Measurements from ENCODE around the gene ATOH8.

DNA sequence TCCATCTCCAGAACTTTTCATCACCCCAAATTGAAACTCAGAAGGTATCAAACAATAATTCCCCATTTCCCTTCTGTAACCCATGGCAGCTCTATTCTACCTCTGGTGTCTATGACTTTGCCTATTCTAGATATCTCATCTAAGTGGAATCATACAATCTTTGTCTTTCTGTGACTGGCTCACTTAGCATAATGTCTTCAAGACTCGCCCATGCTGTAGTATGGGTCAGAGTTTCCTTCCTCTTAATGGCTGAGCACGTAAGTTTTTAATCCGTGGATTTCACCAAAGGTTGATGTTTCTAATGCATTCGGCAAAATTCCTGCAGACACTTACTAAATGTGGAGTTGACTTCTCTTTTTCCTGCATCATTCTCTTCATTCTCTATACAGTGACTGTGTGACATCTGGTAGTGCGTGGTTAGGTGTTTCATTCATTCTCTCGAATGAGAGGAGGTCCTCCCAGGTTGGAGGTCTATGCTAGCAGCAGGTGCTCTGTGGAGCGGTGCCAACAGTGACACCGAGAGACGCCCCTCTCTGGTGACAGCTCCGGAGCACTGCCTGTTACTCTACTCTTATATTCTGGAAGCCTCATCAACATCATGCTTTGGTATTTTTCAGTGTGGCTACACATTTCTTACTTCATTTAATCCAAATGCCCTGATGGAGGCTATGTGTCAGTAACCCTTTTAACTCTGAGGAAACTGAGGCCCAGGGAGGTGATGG is 50.1 kb downstream of the ATOH8 start:
- no peak for TF ChIP-seq EZH2phosphoT487 (IDR thresholded peaks at IDR 0.05; ENCODE audit: insufficient read depth, low read depth)
- no peak for TF ChIP-seq EZH2 (IDR thresholded peaks at IDR 0.05; ENCODE audit: insufficient read depth, poor library complexity, severe bottlenecking)

All from GM23248 (cell line).